PC-9 (cell line): ENCODE measurements around the gene FTO. TPM values are rescaled to one million over a fixed set of nuclear protein-coding genes. Genes with fewer than 3 reads are reported as not detected.

Experiments
- BruUV-seq: library from RNA; stranded (reverse); fragments of 400-500 nt; replicated peaks from 2 replicates; lab custom pipeline; 2021; lab: Mats Ljungman, UMichigan
- CTCF ChIA-PET: fragments of 300-600 bp; sonication (Branson Sonifier 250); formaldehyde crosslinking; loops from one replicate; lab custom pipeline; 2022; ENCODE audit warnings: antibody characterized with exemption; lab: Charles Lee
- POLR2A ChIA-PET: fragments of 300-600 bp; sonication (Branson Sonifier 250); formaldehyde crosslinking; loops from one replicate; lab custom pipeline; 2022; ENCODE audit warnings: antibody characterized with exemption; ENCODE audit not compliant: unreplicated experiment; lab: Charles Lee
- DNase-seq, 2 experiments: peaks; one replicate each; pipeline versions ENCODE4 v3.0.0 to v3.0.0-alpha.2; 2015 to 2022; ENCODE audit warnings: mixed read lengths in 1 of 2
- H2AFZ ChIP-seq: fragments of 200-600 bp; sonication (generic); 2 replicates; pipeline ENCODE4 v1.8.1; 2017; ENCODE audit warnings: antibody characterized with exemption
- H3F3A ChIP-seq: fragments of 200-600 bp; sonication (generic); 2 replicates; pipeline ENCODE4 v1.8.1; 2017; ENCODE audit warnings: antibody characterized with exemption, mild to moderate bottlenecking, low read depth; ENCODE audit not compliant: insufficient read depth
- H3K27ac ChIP-seq: fragments of 200-600 bp; sonication (generic); 2 replicates; pipeline ENCODE4 v1.6.1; 2016; ENCODE audit warnings: mixed run types
- H3K27me3 ChIP-seq: fragments of 200-600 bp; sonication (generic); 2 replicates; pipeline ENCODE4 v1.6.1; 2016; ENCODE audit warnings: low read depth, mixed run types; ENCODE audit not compliant: insufficient read depth
- H3K36me3 ChIP-seq: fragments of 200-600 bp; sonication (generic); 2 replicates; pipeline ENCODE4 v1.6.1; 2016; ENCODE audit warnings: low read depth, mixed run types
- H3K4me1 ChIP-seq: fragments of 200-600 bp; sonication (generic); replicated peaks from 2 replicates; pipeline ENCODE4 v1.6.1; 2016; ENCODE audit warnings: mixed run types; ENCODE audit not compliant: insufficient read depth
- H3K4me2 ChIP-seq: fragments of 200-600 bp; sonication (generic); 2 replicates; pipeline ENCODE4 v1.6.1; 2017; ENCODE audit warnings: mixed run types
- H3K4me3 ChIP-seq: fragments of 200-600 bp; sonication (generic); 2 replicates; pipeline ENCODE4 v1.6.1; 2016; ENCODE audit warnings: mixed run types
- H3K79me2 ChIP-seq: fragments of 200-600 bp; sonication (generic); 2 replicates; pipeline ENCODE4 v1.6.1; 2017; ENCODE audit warnings: low read depth, mixed run types
- H3K9me2 ChIP-seq: fragments of 200-600 bp; sonication (generic); 2 replicates; pipeline ENCODE4 v1.8.1; 2017; ENCODE audit warnings: mild to moderate bottlenecking; ENCODE audit not compliant: insufficient read depth
- H3K9me3 ChIP-seq: fragments of 200-600 bp; sonication (generic); 2 replicates; pipeline ENCODE4 v1.8.1; 2016; ENCODE audit warnings: low read depth; ENCODE audit not compliant: insufficient read depth
- H4K20me1 ChIP-seq: fragments of 200-600 bp; sonication (generic); 2 replicates; pipeline ENCODE4 v1.8.1; 2017; ENCODE audit not compliant: insufficient read depth
- CTCF ChIP-seq: fragments of 200-600 bp; sonication (generic); conservative IDR thresholded peaks from 2 replicates; pipeline ENCODE4 v1.6.1; 2017; ENCODE audit warnings: mixed run types, antibody characterized with exemption, mild to moderate bottlenecking, moderate library complexity
- EZH2 ChIP-seq: fragments of 200-600 bp; sonication (generic); IDR thresholded peaks from 2 replicates; pipeline ENCODE4 v1.8.0; 2017; ENCODE audit warnings: antibody characterized with exemption, low read depth
- intact Hi-C: fragments of 100-400 bp; cut with micrococcal nuclease; formaldehyde crosslinking; loops from one replicate; pipeline ENCODE4 v1.10.0; 2022; ENCODE audit not compliant: unreplicated experiment
- total RNA-seq: library from RNA; stranded (reverse); gene quantifications from 2 replicates; pipeline ENCODE4 v1.2.3, GENCODE V29; 2021

FTO gene
- total RNA-seq, 1 experiment from 2014 or later = 58.1 TPM

GRCh38 chr16:53922067-53922806, 218.3 kb downstream of the FTO start:
- Histone ChIP-seq H3K4me1 (peaks cover 20% of the 10 kb centered on the region), H3K4me2 (no peak overlapping the region), H3K79me2 (no peaks in the 10 kb centered on the region), H3K27ac (no peak overlapping the region), H3K27me3 (no peaks in the 10 kb centered on the region), H3K4me3 (no peak overlapping the region), H3K9me3 (no peaks in the 10 kb centered on the region), H3K36me3 (no peaks in the 10 kb centered on the region), H3F3A (peaks cover 5% of the 10 kb centered on the region; the same call in 1 of the 2 replicates), H2AFZ (no peak overlapping the region), H3K9me2 (no peaks in the 10 kb centered on the region), H4K20me1 (no peaks in the 10 kb centered on the region)
- ChIA-PET CTCF (no interaction called here), POLR2A (no interaction called here)
- intact Hi-C loops = no loop called here
- no peak for DNase-seq
- BruUV-seq = no TSS peak
- no peak for TF ChIP-seq EZH2
- no peak for TF ChIP-seq CTCF

GRCh38 chr16:53922807-53923571, 219.0 kb downstream of the FTO start:
- TF ChIP-seq CTCF (no peak), EZH2 (no peak)
- Histone ChIP-seq H3K4me2 (no peak overlapping the region), H2AFZ (no peak overlapping the region), H3K27me3 (no peaks in the 10 kb centered on the region), H3K4me3 (no peak overlapping the region), H3F3A (peaks cover 5% of the 10 kb centered on the region; the same call in 1 of the 2 replicates), H3K4me1 (peaks cover 20% of the 10 kb centered on the region), H4K20me1 (no peaks in the 10 kb centered on the region), H3K79me2 (no peaks in the 10 kb centered on the region), H3K9me3 (no peaks in the 10 kb centered on the region), H3K9me2 (no peaks in the 10 kb centered on the region), H3K36me3 (no peaks in the 10 kb centered on the region), H3K27ac (no peak overlapping the region)
- DNase-seq = no peak
- POLR2A ChIA-PET = no interaction called here
- BruUV-seq = no TSS peak
- CTCF ChIA-PET = no interaction called here
- intact Hi-C loops = no loop called here

GRCh38 chr16:53924331-53925106, 220.6 kb downstream of the FTO start:
- intact Hi-C loops = no loop called here
- Histone ChIP-seq H3K36me3 (no peaks in the 10 kb centered on the region), H3K9me2 (no peaks in the 10 kb centered on the region), H3K4me2 (peak overlapping the region; percentile 8; the same call in 1 of the 2 replicates), H3K4me1 (peaks cover 20% of the 10 kb centered on the region), H4K20me1 (no peaks in the 10 kb centered on the region), H3K9me3 (no peaks in the 10 kb centered on the region), H3K4me3 (no peak overlapping the region), H3K27me3 (no peaks in the 10 kb centered on the region), H3F3A (peaks cover 5% of the 10 kb centered on the region; the same call in 1 of the 2 replicates), H2AFZ (no peak overlapping the region), H3K79me2 (no peaks in the 10 kb centered on the region), H3K27ac (peak overlapping the region; percentile 33; the same call in 1 of the 2 replicates)
- ChIA-PET CTCF (no interaction called here), POLR2A (no interaction called here)
- TF ChIP-seq CTCF (no peak), EZH2 (no peak)
- no TSS peak for BruUV-seq
- DNase-seq = no peak
